H1 (cell line): ENCODE measurements around the gene PLB1. TPM values are rescaled to one million over a fixed set of nuclear protein-coding genes. Genes with fewer than 3 reads are reported as not detected.

Experiments used
- ASH2L ChIP-seq: fragments of 200-600, 300-600 bp; sonication (generic); IDR thresholded peaks from one replicate; pipeline ENCODE4 v1.7.1; 2017; ENCODE audit warnings: low read length
- ATF3 ChIP-seq: IDR thresholded peaks from 2 replicates; pipeline ENCODE4 v1.6.1; 2011; ENCODE audit warnings: low read depth, mild to moderate bottlenecking, low read length; ENCODE audit not compliant: insufficient read depth
- CHD7 ChIP-seq: fragments of 300-600 bp; sonication (generic); IDR thresholded peaks from 2 replicates; pipeline ENCODE4 v1.7.1; 2012; ENCODE audit warnings: low read length, moderate library complexity, mild to moderate bottlenecking, inconsistent platforms; ENCODE audit not compliant: insufficient replicate concordance
- EP300 ChIP-seq, 2 experiments: IDR thresholded peaks; 1 replicate in 1 of 2; 2 replicates in 1 of 2; pipeline ENCODE4 v1.6.1; 2011 to 2012; ENCODE audit warnings: low read depth in 2 of 2, low read length in 2 of 2, mild to moderate bottlenecking in 2 of 2, borderline replicate concordance in 1 of 2, inconsistent platforms in 1 of 2, moderate library complexity in 1 of 2
- GTF2F1 ChIP-seq: IDR thresholded peaks from 2 replicates; pipeline ENCODE4 v1.6.1; 2012; ENCODE audit warnings: low read depth, low read length, improper control_type of control experiment, borderline replicate concordance
- MAX ChIP-seq: IDR thresholded peaks from 2 replicates; pipeline ENCODE4 v1.6.1; 2012; ENCODE audit warnings: inconsistent platforms
- RNF2 ChIP-seq: fragments of 200-900, 300-1000 bp; sonication (generic); IDR thresholded peaks from 2 replicates; pipeline ENCODE4 v1.7.1; 2016; ENCODE audit warnings: borderline replicate concordance, low read depth, mild to moderate bottlenecking, antibody characterized with exemption, low read length; ENCODE audit not compliant: poor library complexity, severe bottlenecking; ENCODE audit errors: missing control alignments
- TAF1 ChIP-seq: IDR thresholded peaks from 2 replicates; pipeline ENCODE4 v1.6.1; 2011; ENCODE audit warnings: mild to moderate bottlenecking, low read depth, low read length
- polyA plus RNA-seq, 7 experiments: library from polyadenylated mRNA; depleted of rRNA in 3 of 7; stranded (reverse) in 5 of 7; unstranded in 2 of 7; fragments of >200 nt in 5 of 7; fragments of 200-250 nt in 2 of 7; gene quantifications; 1 replicate in 5 of 7; 2 replicates in 1 of 7; 4 replicates in 1 of 7; pipeline versions ENCODE4 v1.2.1 to v1.2.3, GENCODE V29; 2011 to 2013; ENCODE audit warnings: missing spikeins in 2 of 7, mixed read lengths in 2 of 7
- total RNA-seq: library from RNA; stranded (reverse); fragmentation: NEBNext Ultra II Directional; extraction: Animal tissue kit (Norgen Biotek cat#: 25700); gene quantifications from 2 replicates; pipeline ENCODE4 v1.2.1, GENCODE V29; 2021

Gene PLB1
- total and polyA plus RNA-seq, 2 of the 8 experiments (the other 6 are each of a cell fraction or from before 2014, with no cell fraction given): 0.20 to 0.36 TPM

- TF ChIP-seq MAX: no peak
- TF ChIP-seq EP300 (IDR thresholded peaks at IDR 0.05; ENCODE audit: borderline replicate concordance in 1 of 2, low read depth in 2 of 2, low read length in 2 of 2): no peak
- TF ChIP-seq CHD7: no peak
- no peak for TF ChIP-seq TAF1
- TF ChIP-seq GTF2F1: no peak
- no peak for TF ChIP-seq ASH2L
- TF ChIP-seq ATF3: no peak
- no peak for TF ChIP-seq RNF2
- TF ChIP-seq, all 59 proteins: peak for 0
These were observed 193.0 kb downstream of the PLB1 start (continued) for GRCh38 chr2:28688818-28689217.
